ENCODE data around the gene NHEJ1. TPM values are rescaled to one million over a fixed set of nuclear protein-coding genes. Genes with fewer than 3 reads are reported as not detected.

Gene NHEJ1
- total and polyA plus RNA-seq, 2 of the 13 experiments (the other 11 are each of a cell fraction or from before 2014, with no cell fraction given): 30.0 to 30.7 TPM

GRCh38 chr2:219111375-219112061 is 49.1 kb downstream of the NHEJ1 start (continued):
- no peak for TF ChIP-seq RBAK (CRISPR knock-in tag; IDR thresholded peaks at IDR 0.05)
- peak; percentile 88; the same call in 1 of the 2 replicates for TF ChIP-seq ZNF431 (CRISPR knock-in tag; IDR thresholded peaks at IDR 0.05; ENCODE audit: borderline replicate concordance, low read depth)
- TF ChIP-seq BRD4 (CRISPR knock-in tag; IDR thresholded peaks at IDR 0.05): no peak
- TF ChIP-seq LRRFIP1 (CRISPR knock-in tag; conservative IDR thresholded peaks at IDR 0.05): no peak
- 0 out of 2 replicates have a peak, but pooled peaks have one; percentile 78 for TF ChIP-seq ZBTB7B (CRISPR knock-in tag; IDR thresholded peaks at IDR 0.05)
- TF ChIP-seq ZBTB20 (CRISPR knock-in tag; IDR thresholded peaks at IDR 0.05; ENCODE audit: borderline replicate concordance, low read depth): peak; percentile 84; the same call in 1 of the 2 replicates
- peak; percentile 99 for TF ChIP-seq HNF1B (CRISPR knock-in tag; IDR thresholded peaks at IDR 0.05)
- TF ChIP-seq RCOR2 (CRISPR knock-in tag; IDR thresholded peaks at IDR 0.05): peak; percentile 69; the same call in 1 of the 2 replicates
- no peak for TF ChIP-seq MTA3 (CRISPR knock-in tag; IDR thresholded peaks at IDR 0.05)
- no peak for TF ChIP-seq U2AF1 (optimal IDR thresholded peaks at IDR 0.05; ENCODE audit: low read depth, low read length)
- peak; percentile 51; the same call in 1 of the 2 replicates for TF ChIP-seq BCL3 (CRISPR knock-in tag; IDR thresholded peaks at IDR 0.05)
- no peak for TF ChIP-seq ZNF407 (CRISPR knock-in tag; IDR thresholded peaks at IDR 0.05; ENCODE audit: not compliant biosample characterization)
- TF ChIP-seq KLF11 (CRISPR knock-in tag; IDR thresholded peaks at IDR 0.05): no peak
- peak; percentile 95; the same call in 1 of the 2 replicates for TF ChIP-seq ZBTB42 (CRISPR knock-in tag; IDR thresholded peaks at IDR 0.05)
- TF ChIP-seq ZNF572 (CRISPR knock-in tag; IDR thresholded peaks at IDR 0.05): no peak

Data from HepG2 (cell line).